HG03378 (cell line): ENCODE results near the gene GNLY.
"Not testable (repeated sequence)": the region's sequence is repeated elsewhere in the genome, so short reads cannot be mapped to it uniquely, and the experiment has no call there.

Experiments used
- ATAC-seq: cut with Tn5 transposase; IDR thresholded peaks from one replicate; pipeline ENCODE4 v1.9.1; 2021; ENCODE audit warnings: mild to moderate bottlenecking, moderate library complexity; ENCODE audit not compliant: unreplicated experiment

GNLY gene

GRCh38 chr2:85706599-85707296, 12.6 kb downstream of the GNLY start:
- ATAC-seq, result no peak

GRCh38 chr2:85707304-85707703, 13.1 kb downstream of the GNLY start:
- ATAC-seq, result peak; percentile 56

GRCh38 chr2:85708641-85709040, 14.5 kb downstream of the GNLY start:
- ATAC-seq, result no peak

- ATAC-seq, result no peak
Observed at GRCh38 chr2:85709401-85709811, 15.2 kb downstream of the GNLY start.

- ATAC-seq, result no peak
Observed at GRCh38 chr2:85710687-85711577, 16.8 kb downstream of the GNLY start.

- no peak for ATAC-seq
Observed at GRCh38 chr2:85711578-85712060, 17.5 kb downstream of the GNLY start.

- no peak for ATAC-seq
Observed at GRCh38 chr2:85712336-85712735, 18.2 kb downstream of the GNLY start.

GRCh38 chr2:85712849-85713612, 18.9 kb downstream of the GNLY start:
- no peak for ATAC-seq

GRCh38 chr2:85713836-85714235, 19.7 kb downstream of the GNLY start:
- no peak for ATAC-seq

- not testable (repeated sequence) for ATAC-seq
Observed at GRCh38 chr2:85714421-85714820, 20.3 kb downstream of the GNLY start.

- no peak for ATAC-seq
Observed at GRCh38 chr2:85714841-85715240, 20.7 kb downstream of the GNLY start.

GRCh38 chr2:85716346-85716914, 22.3 kb downstream of the GNLY start:
- ATAC-seq, result no peak

GRCh38 chr2:85717308-85718008, 23.3 kb downstream of the GNLY start:
- ATAC-seq, result no peak

- ATAC-seq, result no peak
Observed at GRCh38 chr2:85718009-85718391, 23.8 kb downstream of the GNLY start.

GRCh38 chr2:85718885-85719492, 24.8 kb downstream of the GNLY start:
- ATAC-seq, result no peak

- no peak for ATAC-seq
Observed at GRCh38 chr2:85719609-85720240, 25.6 kb downstream of the GNLY start.

- ATAC-seq, result no peak
Observed at GRCh38 chr2:85720533-85720932, 26.4 kb downstream of the GNLY start.

GRCh38 chr2:85721641-85722040, 27.5 kb downstream of the GNLY start:
- ATAC-seq, result no peak

GRCh38 chr2:85722519-85722918, 28.4 kb downstream of the GNLY start:
- no peak for ATAC-seq
